DND-41 (cell line): ENCODE data around the gene SPPL3.
A peak's percentile ranks its signal among the peaks of the same experiment; 100 is the strongest.

Experiments
- ATAC-seq: fragments of 200-7000 bp; cut with Tn5 transposase; 3 replicates; pipeline ENCODE4 v1.9.1; 2021; ENCODE audit warnings: low read depth; ENCODE audit not compliant: insufficient read depth
- DNase-seq: peaks from one replicate; pipeline ENCODE4 v3.0.0-alpha.2; 2020
- H2AFZ ChIP-seq: 2 replicates; pipeline ENCODE4 v1.6.0; 2012; ENCODE audit warnings: low read depth, low read length
- H3K27ac ChIP-seq: 2 replicates; pipeline ENCODE4 v1.5.1; 2012; ENCODE audit warnings: low read length, inconsistent platforms
- H3K27me3 ChIP-seq: fragments of 200-600 bp; sonication (generic); 2 replicates; pipeline ENCODE4 v1.6.0; 2012; ENCODE audit warnings: low read length, mild to moderate bottlenecking, inconsistent platforms; ENCODE audit not compliant: insufficient read depth, poor library complexity
- H3K36me3 ChIP-seq: 2 replicates; pipeline ENCODE4 v1.5.1; 2012; ENCODE audit warnings: low read length, inconsistent platforms; ENCODE audit not compliant: insufficient read depth
- H3K4me1 ChIP-seq: 2 replicates; pipeline ENCODE4 v1.5.1; 2012; ENCODE audit warnings: mild to moderate bottlenecking, low read length; ENCODE audit not compliant: insufficient read depth
- H3K4me2 ChIP-seq: 2 replicates; pipeline ENCODE4 v1.6.0; 2012; ENCODE audit warnings: mild to moderate bottlenecking, moderate library complexity, low read length, inconsistent platforms; ENCODE audit not compliant: insufficient read depth
- H3K4me3 ChIP-seq, 2 experiments: fragments of 200-600 bp in 1 of 2; shearing (Covaris generic) in 1 of 2; 2 replicates each; pipeline ENCODE4 v1.5.1; 2012 to 2016; ENCODE audit warnings: inconsistent platforms in 2 of 2, low read length in 2 of 2, mild to moderate bottlenecking in 2 of 2, low read depth in 1 of 2, moderate library complexity in 1 of 2
- H3K79me2 ChIP-seq: 2 replicates; pipeline ENCODE4 v1.6.0; 2012; ENCODE audit warnings: low read length, inconsistent platforms; ENCODE audit not compliant: insufficient read depth
- H3K9ac ChIP-seq: 2 replicates; pipeline ENCODE4 v1.6.0; 2012; ENCODE audit warnings: low read depth, mild to moderate bottlenecking, inconsistent platforms, low read length, moderate library complexity
- H3K9me3 ChIP-seq: 2 replicates; pipeline ENCODE4 v1.5.1; 2012; ENCODE audit warnings: low read length, moderate library complexity, mild to moderate bottlenecking, inconsistent platforms; ENCODE audit not compliant: insufficient read depth, severe bottlenecking
- H4K20me1 ChIP-seq: 2 replicates; pipeline ENCODE4 v1.6.0; 2012; ENCODE audit warnings: low read length; ENCODE audit not compliant: insufficient read depth
- EZH2 ChIP-seq: IDR thresholded peaks from 3 replicates; pipeline ENCODE4 v1.6.1; 2012; ENCODE audit warnings: borderline replicate concordance, low read depth, mild to moderate bottlenecking, moderate library complexity, low read length, inconsistent platforms; ENCODE audit not compliant: severe bottlenecking
- TF ChIP-seq, protein P1 (sequence below): IDR thresholded peaks from 2 replicates; pipeline ENCODE4 v1.5.1; 2012; ENCODE audit warnings: borderline replicate concordance, low read length, moderate library complexity, mild to moderate bottlenecking; ENCODE audit not compliant: poor library complexity, severe bottlenecking; ENCODE audit errors: extremely low read depth

Gene SPPL3

DNA sequence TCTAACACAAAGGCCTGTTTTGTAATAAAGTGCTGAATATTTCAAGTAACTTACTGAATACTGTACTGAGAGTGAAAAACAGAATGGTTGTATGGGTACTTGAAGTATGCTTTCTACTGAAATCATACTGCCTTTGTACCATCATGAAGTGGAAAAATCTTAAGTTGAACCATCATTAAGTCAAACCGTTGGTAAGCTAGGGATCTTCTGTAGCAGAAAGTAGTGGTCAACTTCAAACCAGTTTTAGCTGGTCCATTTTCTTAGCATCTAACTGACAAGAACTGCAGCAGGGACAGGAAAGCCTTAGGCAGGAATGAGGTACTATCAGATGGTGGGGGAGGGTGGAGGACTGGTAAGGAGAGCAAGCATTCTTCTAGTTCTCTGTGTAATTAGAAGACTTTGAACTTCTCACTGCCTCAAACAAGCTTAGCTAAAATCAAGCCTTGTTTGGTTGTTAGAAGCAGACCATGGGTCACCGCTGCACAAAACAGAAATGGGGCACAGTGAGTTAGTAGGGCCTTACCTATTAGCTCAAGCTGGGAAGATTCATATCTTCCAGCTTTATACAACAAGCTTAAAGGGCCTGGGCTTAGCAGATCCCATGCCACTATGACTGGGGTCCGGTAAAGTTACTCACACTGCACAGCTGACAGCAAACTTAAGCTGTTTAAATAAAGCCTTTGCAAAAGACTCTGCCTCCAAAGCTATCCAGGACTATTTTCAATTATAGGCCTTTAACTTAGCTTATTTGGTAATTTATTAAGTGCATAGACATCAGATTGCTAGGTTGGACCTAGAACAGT lies 104.7 kb downstream of the SPPL3 start:
- TF ChIP-seq, protein P1, sequence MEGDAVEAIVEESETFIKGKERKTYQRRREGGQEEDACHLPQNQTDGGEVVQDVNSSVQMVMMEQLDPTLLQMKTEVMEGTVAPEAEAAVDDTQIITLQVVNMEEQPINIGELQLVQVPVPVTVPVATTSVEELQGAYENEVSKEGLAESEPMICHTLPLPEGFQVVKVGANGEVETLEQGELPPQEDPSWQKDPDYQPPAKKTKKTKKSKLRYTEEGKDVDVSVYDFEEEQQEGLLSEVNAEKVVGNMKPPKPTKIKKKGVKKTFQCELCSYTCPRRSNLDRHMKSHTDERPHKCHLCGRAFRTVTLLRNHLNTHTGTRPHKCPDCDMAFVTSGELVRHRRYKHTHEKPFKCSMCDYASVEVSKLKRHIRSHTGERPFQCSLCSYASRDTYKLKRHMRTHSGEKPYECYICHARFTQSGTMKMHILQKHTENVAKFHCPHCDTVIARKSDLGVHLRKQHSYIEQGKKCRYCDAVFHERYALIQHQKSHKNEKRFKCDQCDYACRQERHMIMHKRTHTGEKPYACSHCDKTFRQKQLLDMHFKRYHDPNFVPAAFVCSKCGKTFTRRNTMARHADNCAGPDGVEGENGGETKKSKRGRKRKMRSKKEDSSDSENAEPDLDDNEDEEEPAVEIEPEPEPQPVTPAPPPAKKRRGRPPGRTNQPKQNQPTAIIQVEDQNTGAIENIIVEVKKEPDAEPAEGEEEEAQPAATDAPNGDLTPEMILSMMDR, result no peak
- TF ChIP-seq EZH2, result no peak
- Histone ChIP-seq H3K79me2 (peaks cover 26% of the 10 kb centered on the region), H3K36me3 (peaks cover 23% of the 10 kb centered on the region; the same call in 1 of the 2 replicates), H3K4me2 (no peak overlapping the region), H3K4me3 (no peak overlapping the region), H3K27ac (no peak overlapping the region), H2AFZ (no peak overlapping the region), H3K4me1 (no peaks in the 10 kb centered on the region), H3K9me3 (peaks cover 17% of the 10 kb centered on the region), H3K27me3 (no peaks in the 10 kb centered on the region), H3K9ac (no peak overlapping the region), H4K20me1 (no peaks in the 10 kb centered on the region; the same call in 1 of the 2 replicates)
- DNase-seq (no peak), ATAC-seq (no peak)

DNA sequence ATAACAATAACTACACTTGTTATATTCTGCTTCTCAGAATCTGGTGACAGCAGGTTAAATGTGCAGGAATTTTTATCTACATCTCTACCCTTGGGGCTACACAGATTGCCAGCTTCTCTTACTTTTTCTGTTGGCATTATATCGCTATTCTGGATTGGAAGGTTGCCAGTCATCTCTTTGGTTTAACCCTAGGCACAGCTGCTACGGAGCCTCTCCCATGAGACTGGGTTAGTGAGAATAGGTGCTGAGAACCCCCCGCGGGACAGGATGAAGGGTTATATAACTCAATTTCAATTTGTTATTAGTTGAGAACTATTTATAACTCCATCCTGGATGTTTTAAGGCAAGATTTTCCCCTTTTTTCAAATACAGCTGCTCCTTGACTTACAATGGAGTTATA lies 105.5 kb downstream of the SPPL3 start:
- Histone ChIP-seq H3K36me3 (peaks cover 20% of the 10 kb centered on the region; the same call in 1 of the 2 replicates), H3K27ac (no peak overlapping the region), H3K9me3 (peaks cover 17% of the 10 kb centered on the region), H2AFZ (no peak overlapping the region), H3K9ac (no peak overlapping the region), H4K20me1 (no peaks in the 10 kb centered on the region; the same call in 1 of the 2 replicates), H3K4me3 (no peak overlapping the region), H3K4me2 (no peak overlapping the region), H3K4me1 (no peaks in the 10 kb centered on the region), H3K79me2 (peaks cover 18% of the 10 kb centered on the region), H3K27me3 (no peaks in the 10 kb centered on the region)
- ATAC-seq, result no peak
- no peak for TF ChIP-seq EZH2
- TF ChIP-seq, protein P1, result no peak
- peak; percentile 10 for DNase-seq

DNA sequence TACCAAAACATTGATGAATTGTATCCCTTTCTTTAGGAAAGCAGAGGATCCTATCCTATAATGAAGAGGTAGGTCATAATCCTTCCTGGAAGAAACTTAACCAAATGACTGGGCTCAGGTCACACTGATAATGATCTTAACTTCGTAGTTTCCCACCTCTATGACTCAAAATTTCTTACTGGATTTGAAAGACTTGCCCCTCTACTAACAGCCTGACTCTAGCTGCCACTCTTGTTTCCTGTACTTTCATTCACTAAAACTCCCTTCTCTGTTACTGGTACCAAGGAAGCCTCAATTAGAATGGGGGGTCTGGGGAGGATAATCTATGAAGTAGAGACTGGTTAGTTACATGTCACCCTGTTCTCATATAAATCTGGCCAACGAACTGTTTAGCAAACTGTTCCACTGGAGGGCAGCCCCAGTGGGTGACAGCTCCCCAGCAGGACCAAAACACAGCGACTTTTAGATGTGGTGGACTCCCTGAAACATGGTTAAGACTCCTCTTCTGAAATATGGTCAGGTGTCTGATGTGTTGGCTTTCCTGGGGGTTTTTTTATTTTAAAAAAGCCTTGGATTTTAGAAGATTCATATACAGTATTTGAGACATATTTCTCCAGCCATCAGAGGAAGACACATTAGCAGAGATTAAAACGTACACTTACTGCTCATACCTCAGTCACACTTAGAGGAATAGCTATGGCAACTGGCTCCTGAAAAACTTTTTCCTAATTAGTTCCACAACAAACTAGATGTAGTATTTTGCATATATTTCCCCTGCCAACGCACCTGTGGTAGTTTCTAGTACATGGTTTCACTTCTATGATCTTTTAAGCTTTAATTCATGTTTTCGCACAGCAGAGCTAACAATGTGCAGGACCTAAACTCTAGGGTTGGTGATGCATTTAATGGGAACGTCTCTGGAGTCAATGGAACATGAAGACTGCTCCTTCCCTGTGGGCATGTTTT lies 106.2 kb downstream of the SPPL3 start:
- no peak overlapping the region for H3K4me3 ChIP-seq
- H3K79me2 ChIP-seq, result peaks cover 21% of the 10 kb centered on the region
- peaks cover 17% of the 10 kb centered on the region for H3K9me3 ChIP-seq
- no peak for TF ChIP-seq EZH2
- TF ChIP-seq, protein P1, result no peak
- no peaks in the 10 kb centered on the region for H3K27me3 ChIP-seq
- H2AFZ ChIP-seq, result no peak overlapping the region
- ATAC-seq (no peak), DNase-seq (no peak)
- no peak overlapping the region for H3K9ac ChIP-seq
- H3K27ac ChIP-seq, result no peak overlapping the region
- H3K4me2 ChIP-seq, result no peak overlapping the region
- H3K36me3 ChIP-seq, result peaks cover 21% of the 10 kb centered on the region; the same call in 1 of the 2 replicates
- H3K4me1 ChIP-seq, result no peaks in the 10 kb centered on the region
- no peaks in the 10 kb centered on the region for H4K20me1 ChIP-seq
